Right forelimb (tissue), 1 donor: Measurements from ENCODE around the gene FBLN2.

Source experiments
- DNase-seq: peaks from one replicate; pipeline ENCODE4 v3.0.0-alpha.2; 2018

The FBLN2 gene

DNA sequence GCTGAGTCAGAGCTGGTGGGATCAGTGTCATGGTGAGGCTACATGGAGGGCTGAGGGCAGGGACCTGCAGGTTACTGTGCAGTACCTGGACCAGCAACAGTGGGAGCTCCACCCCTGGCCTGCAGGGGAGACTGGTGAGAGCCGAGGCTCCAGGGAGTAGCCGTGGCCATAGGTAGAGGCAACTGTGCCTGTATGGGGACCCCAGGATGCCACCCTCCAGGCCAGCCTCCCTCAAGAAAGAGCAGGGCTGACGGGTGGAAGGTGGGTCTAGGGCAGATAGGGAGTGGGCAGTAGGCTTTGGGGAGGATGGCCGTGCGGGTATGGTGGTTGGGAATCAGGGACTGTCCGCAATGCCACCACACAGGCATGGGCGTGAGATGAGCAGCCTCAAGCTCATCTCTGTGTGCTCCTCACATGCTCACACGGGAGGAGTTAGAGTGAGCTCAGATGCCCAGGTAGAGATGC is 35.5 kb downstream of the FBLN2 start:
- DNase-seq, result no peak

GRCh38 chr3:13584901-13585300 is 36.0 kb downstream of the FBLN2 start:
- no peak for DNase-seq

GRCh38 chr3:13587442-13587841 is 38.5 kb downstream of the FBLN2 start:
- DNase-seq, result no peak

GRCh38 chr3:13588221-13588701 is 39.3 kb downstream of the FBLN2 start:
- no peak for DNase-seq

DNA sequence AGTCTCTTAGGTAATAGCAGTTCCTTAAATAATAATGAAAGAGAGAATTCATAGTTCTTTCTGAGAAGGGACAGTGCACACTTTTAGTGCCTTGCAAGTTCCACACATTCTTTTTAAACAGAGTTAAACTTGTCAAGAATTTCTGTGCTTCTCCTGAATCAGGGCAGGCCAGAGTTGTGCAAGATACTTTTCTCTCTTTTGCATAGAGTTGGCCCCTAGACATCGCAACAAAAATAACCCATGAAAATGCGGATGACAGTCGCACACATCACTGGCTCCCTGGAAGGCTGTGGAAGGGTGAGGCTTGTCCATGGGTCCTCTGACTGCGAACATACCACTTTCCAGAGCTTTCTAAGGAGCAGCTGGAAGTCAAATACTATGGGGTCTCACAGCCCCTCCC is 40.1 kb downstream of the FBLN2 start:
- no peak for DNase-seq

DNA sequence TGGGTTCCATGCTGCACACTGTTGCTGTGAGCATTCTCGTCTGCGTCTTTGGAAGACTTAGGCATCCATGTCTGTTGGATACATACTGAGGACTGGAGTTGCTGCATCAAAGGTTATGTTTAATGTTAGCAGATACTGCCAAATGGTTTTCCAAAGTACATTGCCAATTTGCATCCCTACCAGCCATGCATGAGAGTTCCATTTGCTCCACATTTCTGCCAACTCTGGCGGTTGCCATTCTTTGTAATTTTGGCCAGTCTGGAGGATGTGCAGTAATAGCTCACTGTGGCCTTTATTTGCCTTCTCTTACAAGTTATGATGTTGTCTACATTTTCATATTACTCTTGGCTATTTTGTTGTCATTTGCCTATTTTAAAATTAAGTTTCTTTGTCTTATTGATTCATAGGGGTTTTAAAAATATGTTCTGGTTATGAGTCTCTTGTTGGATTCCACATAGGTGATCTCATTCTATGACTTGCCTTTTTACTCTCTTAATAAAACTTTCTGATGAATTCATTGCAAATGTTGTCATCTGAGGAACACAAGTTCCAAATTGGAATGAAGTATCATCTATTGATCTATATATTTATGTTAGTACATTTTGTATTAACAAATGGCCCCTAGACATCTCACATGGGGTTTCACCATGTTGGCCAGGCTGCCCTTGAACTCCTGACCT is 42.1 kb downstream of the FBLN2 start:
- DNase-seq, result no peak

GRCh38 chr3:13593615-13594014 is 44.7 kb downstream of the FBLN2 start:
- DNase-seq, result no peak

DNA sequence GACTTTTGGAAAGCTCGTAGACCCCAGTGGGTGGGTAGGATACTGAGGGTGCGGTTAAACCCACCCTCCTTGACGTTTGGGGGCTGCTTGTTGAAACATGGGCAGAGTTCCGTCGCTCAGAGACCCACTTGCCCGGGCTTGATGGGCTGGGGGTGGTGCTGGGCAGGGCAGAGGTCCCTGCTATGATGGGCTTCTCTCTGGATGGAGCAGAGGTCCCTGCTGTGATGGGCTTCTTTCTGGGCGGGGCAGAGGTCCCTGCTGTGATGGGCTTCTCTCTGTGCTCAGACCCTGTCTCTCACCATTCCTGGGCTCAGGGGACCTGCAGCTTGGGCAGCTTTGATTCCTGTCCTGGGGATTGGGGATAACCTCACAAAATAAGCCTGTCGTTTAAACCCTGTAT is 45.2 kb downstream of the FBLN2 start:
- no peak for DNase-seq

GRCh38 chr3:13594991-13595421 is 46.1 kb downstream of the FBLN2 start:
- no peak for DNase-seq

DNA sequence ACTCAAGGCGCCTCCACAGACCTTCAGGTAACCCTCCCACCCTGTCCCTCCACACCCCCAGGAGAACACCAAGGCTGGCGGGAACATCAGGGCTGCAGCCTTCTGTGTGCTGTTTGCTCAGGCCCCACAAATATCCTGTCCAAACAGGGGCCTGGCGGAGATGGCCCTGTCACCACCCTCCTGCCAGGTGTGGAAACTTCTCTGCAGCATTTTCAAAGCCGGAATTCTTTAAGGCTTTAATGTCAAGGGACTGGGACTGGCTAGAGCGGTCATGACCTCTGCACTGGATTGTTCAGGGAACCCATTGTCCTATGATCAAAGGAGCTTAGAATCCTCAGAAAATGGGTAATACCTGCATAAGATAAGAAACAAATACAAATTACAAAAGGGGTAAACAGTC is 46.6 kb downstream of the FBLN2 start:
- DNase-seq, result no peak

DNA sequence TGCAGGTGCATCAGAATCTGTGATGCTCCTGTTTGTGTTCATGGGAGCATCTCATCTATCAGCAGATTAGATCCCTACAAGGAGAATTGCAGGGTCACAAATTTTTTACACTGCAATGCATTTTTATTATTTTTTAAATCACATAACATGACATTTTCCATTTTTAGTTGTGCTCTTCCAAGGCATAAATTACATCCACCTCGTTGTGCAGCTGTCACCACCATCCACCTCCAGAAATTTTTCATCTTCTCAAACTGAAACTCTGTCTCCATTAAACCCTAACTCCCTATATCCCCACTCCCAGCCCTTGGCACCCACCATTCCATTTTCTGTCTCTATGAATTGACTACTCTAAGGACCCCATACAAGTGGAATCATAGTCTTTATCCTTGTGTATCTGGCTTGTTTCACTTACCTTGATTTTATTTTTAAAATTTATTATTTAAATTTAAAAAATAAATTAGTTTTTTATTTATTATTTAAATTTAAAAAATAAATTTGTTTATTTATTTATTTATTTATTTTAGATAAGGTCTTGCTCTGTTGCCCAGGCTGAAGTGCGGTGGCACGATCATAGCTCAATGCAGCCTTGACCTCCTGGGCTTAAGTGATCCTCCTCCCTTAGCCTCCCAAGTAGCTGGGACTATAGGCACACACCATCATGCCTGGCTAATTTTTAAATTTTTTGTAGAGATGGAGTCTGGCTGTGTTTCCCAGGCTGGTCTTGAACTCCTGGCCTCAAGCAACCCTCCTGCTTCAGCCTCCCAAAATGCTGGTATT is 47.7 kb downstream of the FBLN2 start:
- DNase-seq, result no peak

DNA sequence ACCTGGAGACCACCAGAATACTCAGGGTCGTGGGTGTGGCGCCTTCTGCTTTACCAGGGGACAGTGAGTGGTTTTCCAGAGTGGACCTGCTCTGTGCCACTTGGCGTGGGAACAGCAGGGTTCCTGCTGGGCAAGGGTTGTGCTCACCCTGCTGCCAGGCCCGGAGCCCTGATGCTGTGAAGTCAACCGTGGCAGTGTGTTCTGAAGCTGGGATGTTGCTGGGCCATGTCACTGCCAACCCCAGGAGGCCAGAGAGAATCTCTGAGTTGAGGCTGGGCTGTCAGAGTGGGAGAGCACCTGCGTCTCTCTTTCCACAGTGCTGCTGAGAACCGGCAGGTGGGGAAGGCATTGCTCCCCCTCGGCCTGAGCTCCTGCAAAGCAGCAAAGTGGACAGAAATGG is 48.7 kb downstream of the FBLN2 start:
- no peak for DNase-seq

GRCh38 chr3:13598201-13598600 is 49.3 kb downstream of the FBLN2 start:
- DNase-seq, result no peak

GRCh38 chr3:13598926-13599886 is 50.3 kb downstream of the FBLN2 start:
- DNase-seq, result peak; percentile 77

- no peak for DNase-seq
Observed at GRCh38 chr3:13599887-13600450, 51.0 kb downstream of the FBLN2 start.

- DNase-seq, result peak; percentile 66
Observed at GRCh38 chr3:13600950-13601691, 52.2 kb downstream of the FBLN2 start.

DNA sequence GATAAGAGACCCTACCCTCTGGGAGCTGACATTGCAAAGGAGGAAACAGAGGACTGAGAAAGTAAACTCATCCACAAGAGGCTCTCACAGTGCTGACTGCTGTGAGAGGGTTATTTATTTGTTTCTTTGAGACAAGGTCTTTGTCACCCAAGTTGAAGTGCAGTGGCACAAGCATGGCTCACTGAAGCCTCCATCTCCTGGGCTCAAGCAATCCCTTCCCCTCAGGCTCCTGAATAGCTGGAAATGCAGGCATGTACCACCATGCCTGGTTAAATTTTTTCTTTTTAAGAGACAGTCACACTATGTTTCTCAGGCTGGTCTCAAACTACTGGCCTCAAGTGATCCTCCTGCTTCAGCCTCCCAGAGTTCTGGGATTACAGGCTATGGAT is 52.8 kb downstream of the FBLN2 start:
- no peak for DNase-seq

- no peak for DNase-seq
Observed at GRCh38 chr3:13605555-13605954, 56.6 kb downstream of the FBLN2 start.

DNA sequence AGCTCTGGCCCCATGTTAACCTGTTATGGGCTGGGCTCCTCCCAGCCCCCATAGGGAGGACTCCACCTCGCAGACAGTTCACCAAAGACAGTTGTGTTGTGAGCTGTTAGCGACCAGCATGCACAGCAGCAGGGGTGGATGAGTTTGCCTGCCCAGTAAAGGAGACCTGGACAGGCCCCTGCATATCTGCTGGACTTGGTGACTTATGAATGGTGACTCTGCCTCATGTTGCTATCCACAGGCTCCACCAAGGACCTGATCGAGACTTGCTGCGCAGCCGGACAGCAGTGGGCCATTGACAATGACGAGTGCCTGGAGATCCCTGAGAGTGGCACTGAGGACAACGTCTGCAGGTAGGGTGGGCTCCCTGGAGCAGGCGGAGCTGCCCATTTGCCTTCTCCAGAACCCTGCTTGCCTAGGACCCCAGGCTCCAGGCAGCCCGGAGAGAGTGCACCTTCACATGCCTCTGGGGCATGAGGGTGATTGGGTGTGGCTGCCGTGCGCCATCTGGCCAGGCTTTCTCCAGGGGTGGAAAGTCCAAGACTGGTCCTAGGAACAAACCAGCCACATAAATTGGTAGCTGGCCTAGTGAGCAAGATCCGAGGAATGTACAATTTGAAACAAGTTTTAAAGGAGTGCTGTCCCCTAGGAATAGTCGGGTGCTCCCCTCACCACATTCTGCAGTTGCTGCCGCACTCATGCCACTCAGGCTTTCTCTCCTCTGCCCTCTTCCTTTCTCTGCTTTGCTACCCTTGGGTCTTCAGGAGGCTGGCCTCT is 59.1 kb downstream of the FBLN2 start:
- no peak for DNase-seq

- DNase-seq, result no peak
Observed at GRCh38 chr3:13608969-13609725, 60.2 kb downstream of the FBLN2 start.
